Measurements from ENCODE around the gene SLC16A5. TPM values are rescaled to one million over a fixed set of nuclear protein-coding genes. Genes with fewer than 3 reads are reported as not detected.
A peak's percentile ranks its signal among the peaks of the same experiment; 100 is the strongest.

The SLC16A5 gene
- total RNA-seq, 1 experiment from 2014 or later = 32.4 TPM

- no peak overlapping the region; the same call in 1 of the 2 replicates for H3K27ac Mint-ChIP-seq
- H3K4me1 Mint-ChIP-seq = 0 out of 2 replicates have a peak, but pooled peaks cover 5% of the 10 kb centered on the region
- ChIA-PET POLR2A (interaction anchor here (0.5 to 0.7 kb wide), 3 partner anchors 31 to 65 kb away, joined by 3 to 4 read pairs (median 3); partner anchors contain the start of gene SLC16A5), CTCF (interaction anchor here (1.9 kb wide), 1 partner anchor 24 kb away, joined by 4 read pairs; no protein-coding TSS in a partner anchor)
- DNase-seq (ENCODE audit: low spot score) (no peak), ATAC-seq (no peak)
- H3K4me3 Mint-ChIP-seq = no peak overlapping the region
- H3K9me3 Mint-ChIP-seq = no peaks in the 10 kb centered on the region
- TF ChIP-seq KAT7 (CRISPR knock-in tag; IDR thresholded peaks at IDR 0.05; ENCODE audit: borderline replicate concordance) (no peak), ZNF232 (CRISPR knock-in tag; IDR thresholded peaks at IDR 0.05) (no peak), OVOL2 (CRISPR knock-in tag; IDR thresholded peaks at IDR 0.05; ENCODE audit: borderline replicate concordance) (no peak), ZBTB21 (CRISPR knock-in tag; IDR thresholded peaks at IDR 0.05; ENCODE audit: borderline replicate concordance) (no peak), ZNF425 (CRISPR knock-in tag; conservative IDR thresholded peaks at IDR 0.05) (no peak), ETV6 (CRISPR knock-in tag; IDR thresholded peaks at IDR 0.05) (no peak), ATF1 (CRISPR knock-in tag; IDR thresholded peaks at IDR 0.05) (no peak), ZNF423 (CRISPR knock-in tag; IDR thresholded peaks at IDR 0.05) (no peak), IRF1 (CRISPR knock-in tag; IDR thresholded peaks at IDR 0.05) (no peak)
- peaks cover 64% of the 10 kb centered on the region for H3K36me3 Mint-ChIP-seq
- H3K27me3 Mint-ChIP-seq (ENCODE audit: low read depth) = no peaks in the 10 kb centered on the region
These were observed 50.8 kb downstream of the SLC16A5 start for GRCh38 chr17:75138519-75138918.

GRCh38 chr17:75142236-75142971 lies 54.6 kb downstream of the SLC16A5 start:
- DNase-seq (ENCODE audit: low spot score) (no peak), ATAC-seq (no peak)
- H3K4me1 Mint-ChIP-seq = no peaks in the 10 kb centered on the region
- POLR2A ChIA-PET = interaction anchor here (1.3 kb wide), 1 partner anchor 13 kb away, joined by 4 read pairs; no protein-coding TSS in a partner anchor
- peaks cover 82% of the 10 kb centered on the region for H3K36me3 Mint-ChIP-seq
- no peak overlapping the region for H3K4me3 Mint-ChIP-seq
- H3K9me3 Mint-ChIP-seq = no peaks in the 10 kb centered on the region
- 0 out of 2 replicates have a peak overlapping the region, but pooled peaks have one; percentile 32 for H3K27ac Mint-ChIP-seq
- no peaks in the 10 kb centered on the region for H3K27me3 Mint-ChIP-seq (ENCODE audit: low read depth)
- CTCF ChIA-PET = interaction anchor here (0.7 to 1.5 kb wide), 3 partner anchors 11 to 182 kb away, joined by 3 to 5 read pairs (median 4); partner anchors contain the start of gene NT5C
- TF ChIP-seq FOXK1 (CRISPR knock-in tag; IDR thresholded peaks at IDR 0.05) (no peak), NR1H2 (CRISPR knock-in tag; IDR thresholded peaks at IDR 0.05) (no peak), ESRRA (CRISPR knock-in tag; IDR thresholded peaks at IDR 0.05; ENCODE audit: borderline replicate concordance) (no peak), ETV6 (CRISPR knock-in tag; IDR thresholded peaks at IDR 0.05) (no peak), ZNF232 (CRISPR knock-in tag; IDR thresholded peaks at IDR 0.05) (no peak), PREB (CRISPR knock-in tag; IDR thresholded peaks at IDR 0.05; ENCODE audit: borderline replicate concordance) (no peak), OVOL2 (CRISPR knock-in tag; IDR thresholded peaks at IDR 0.05; ENCODE audit: borderline replicate concordance) (no peak), RORB (CRISPR knock-in tag; IDR thresholded peaks at IDR 0.05) (no peak), AFF4 (CRISPR knock-in tag; IDR thresholded peaks at IDR 0.05; ENCODE audit: borderline replicate concordance) (no peak), STAT6 (CRISPR knock-in tag; conservative IDR thresholded peaks at IDR 0.05; ENCODE audit: low read depth) (no peak), ZNF138 (CRISPR knock-in tag; conservative IDR thresholded peaks at IDR 0.05) (no peak), CREB1 (CRISPR knock-in tag; IDR thresholded peaks at IDR 0.05) (no peak), RELA (CRISPR knock-in tag; IDR thresholded peaks at IDR 0.05; ENCODE audit: borderline replicate concordance) (no peak), MYBL2 (CRISPR knock-in tag; IDR thresholded peaks at IDR 0.05) (no peak), ZMAT4 (CRISPR knock-in tag; IDR thresholded peaks at IDR 0.05) (no peak), TP53 (CRISPR knock-in tag; IDR thresholded peaks at IDR 0.05) (no peak)
